Epithelial cell of prostate (primary cell): ENCODE results near the gene SPOUT1.
"Not testable (repeated sequence)": the region's sequence is repeated elsewhere in the genome, so short reads cannot be mapped to it uniquely, and the experiment has no call there.

Experiments
- DNase-seq: peaks from one replicate; pipeline ENCODE4 v3.0.0-alpha.2; 2011; ENCODE audit warnings: low read depth, low spot score
- H3K27ac ChIP-seq: fragments of 450-650 bp; 2 replicates; pipeline ENCODE4 v1.5.1; 2017; ENCODE audit warnings: mild to moderate bottlenecking

Gene SPOUT1

GRCh38 chr9:128781187-128782070 lies 48.2 kb downstream of the SPOUT1 start:
- DNase-seq = no peak
- H3K27ac ChIP-seq = no peak overlapping the region

- not testable (repeated sequence) for DNase-seq, H3K27ac ChIP-seq
These were observed 49.5 kb downstream of the SPOUT1 start for GRCh38 chr9:128780093-128780492.

- no peak for DNase-seq
These were observed 54.8 kb downstream of the SPOUT1 start for GRCh38 chr9:128774804-128775203.

GRCh38 chr9:128773049-128773448 lies 56.5 kb downstream of the SPOUT1 start:
- H3K27ac ChIP-seq = no peak overlapping the region
- no peak for DNase-seq

More at GRCh38 chr9:128774804-128775203, 54.8 kb downstream of the SPOUT1 start:
- no peak overlapping the region for H3K27ac ChIP-seq

GRCh38 chr9:128771745-128772519 lies 57.7 kb downstream of the SPOUT1 start, which contains the start of gene ZER1:
ZER1 (minus strand) TSS chr9:128771927; CDS start chr9:128755565, 16,362 bp downstream.
- peak; percentile 34 for DNase-seq

GRCh38 chr9:128771094-128771721 lies 58.4 kb downstream of the SPOUT1 start:
- DNase-seq = no peak
- peak overlapping the region; percentile 89 for H3K27ac ChIP-seq

More at GRCh38 chr9:128771745-128772519, 57.7 kb downstream of the SPOUT1 start, which contains the start of gene ZER1:
- peak within 1 kb of the TSS; percentile 89 for H3K27ac ChIP-seq

- peak overlapping the region; percentile 89 for H3K27ac ChIP-seq
- DNase-seq = no peak
These were observed 59.1 kb downstream of the SPOUT1 start for GRCh38 chr9:128770286-128771030.
